GM12872 (cell line): ENCODE results near the gene FIBCD1.

Experiments
- TF ChIP-seq, protein P1 (sequence below): IDR thresholded peaks from 3 replicates; pipeline ENCODE4 v1.5.1; 2011; ENCODE audit warnings: low read depth, mild to moderate bottlenecking, low read length, moderate library complexity; ENCODE audit not compliant: insufficient read depth

The FIBCD1 gene

DNA sequence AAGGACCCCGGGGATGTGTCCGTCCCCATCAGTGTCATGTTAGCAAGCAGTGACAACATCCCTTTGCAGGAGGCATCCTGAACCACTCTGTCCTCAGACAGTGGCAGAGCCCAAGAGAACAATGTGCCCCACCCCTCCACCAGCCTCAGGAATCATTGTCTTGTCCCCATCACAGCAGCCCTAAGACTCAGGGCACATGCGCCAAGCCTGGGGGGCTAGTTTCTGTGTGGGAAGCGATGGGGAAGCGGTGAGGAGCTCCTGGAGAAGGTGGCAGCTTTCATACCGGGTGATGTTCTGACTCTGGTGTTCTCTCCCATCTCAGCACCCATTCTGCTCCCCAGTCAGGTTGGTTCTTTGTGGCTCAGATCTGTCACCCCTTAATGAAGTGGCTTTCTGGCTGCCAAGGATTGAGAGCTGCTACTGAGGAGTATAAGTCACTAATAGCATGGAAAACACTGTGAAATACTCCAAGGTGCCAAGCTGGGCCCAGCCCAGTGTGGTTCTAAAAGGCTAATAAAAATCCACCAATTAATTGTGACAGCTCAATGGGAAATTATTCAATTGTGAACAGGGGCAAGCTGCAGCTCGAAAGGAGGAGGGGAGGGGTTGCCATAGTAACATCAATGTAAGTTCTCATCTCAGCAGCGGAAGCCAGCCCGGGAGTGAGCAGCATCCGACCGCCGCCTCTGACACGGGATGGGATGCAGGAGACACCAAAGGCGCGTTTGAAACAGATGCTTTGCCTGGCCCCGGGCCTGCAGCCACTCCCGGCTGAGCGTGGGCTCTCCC, 47.2 kb downstream of the FIBCD1 start:
- TF ChIP-seq, protein P1, sequence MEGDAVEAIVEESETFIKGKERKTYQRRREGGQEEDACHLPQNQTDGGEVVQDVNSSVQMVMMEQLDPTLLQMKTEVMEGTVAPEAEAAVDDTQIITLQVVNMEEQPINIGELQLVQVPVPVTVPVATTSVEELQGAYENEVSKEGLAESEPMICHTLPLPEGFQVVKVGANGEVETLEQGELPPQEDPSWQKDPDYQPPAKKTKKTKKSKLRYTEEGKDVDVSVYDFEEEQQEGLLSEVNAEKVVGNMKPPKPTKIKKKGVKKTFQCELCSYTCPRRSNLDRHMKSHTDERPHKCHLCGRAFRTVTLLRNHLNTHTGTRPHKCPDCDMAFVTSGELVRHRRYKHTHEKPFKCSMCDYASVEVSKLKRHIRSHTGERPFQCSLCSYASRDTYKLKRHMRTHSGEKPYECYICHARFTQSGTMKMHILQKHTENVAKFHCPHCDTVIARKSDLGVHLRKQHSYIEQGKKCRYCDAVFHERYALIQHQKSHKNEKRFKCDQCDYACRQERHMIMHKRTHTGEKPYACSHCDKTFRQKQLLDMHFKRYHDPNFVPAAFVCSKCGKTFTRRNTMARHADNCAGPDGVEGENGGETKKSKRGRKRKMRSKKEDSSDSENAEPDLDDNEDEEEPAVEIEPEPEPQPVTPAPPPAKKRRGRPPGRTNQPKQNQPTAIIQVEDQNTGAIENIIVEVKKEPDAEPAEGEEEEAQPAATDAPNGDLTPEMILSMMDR: no peak

DNA sequence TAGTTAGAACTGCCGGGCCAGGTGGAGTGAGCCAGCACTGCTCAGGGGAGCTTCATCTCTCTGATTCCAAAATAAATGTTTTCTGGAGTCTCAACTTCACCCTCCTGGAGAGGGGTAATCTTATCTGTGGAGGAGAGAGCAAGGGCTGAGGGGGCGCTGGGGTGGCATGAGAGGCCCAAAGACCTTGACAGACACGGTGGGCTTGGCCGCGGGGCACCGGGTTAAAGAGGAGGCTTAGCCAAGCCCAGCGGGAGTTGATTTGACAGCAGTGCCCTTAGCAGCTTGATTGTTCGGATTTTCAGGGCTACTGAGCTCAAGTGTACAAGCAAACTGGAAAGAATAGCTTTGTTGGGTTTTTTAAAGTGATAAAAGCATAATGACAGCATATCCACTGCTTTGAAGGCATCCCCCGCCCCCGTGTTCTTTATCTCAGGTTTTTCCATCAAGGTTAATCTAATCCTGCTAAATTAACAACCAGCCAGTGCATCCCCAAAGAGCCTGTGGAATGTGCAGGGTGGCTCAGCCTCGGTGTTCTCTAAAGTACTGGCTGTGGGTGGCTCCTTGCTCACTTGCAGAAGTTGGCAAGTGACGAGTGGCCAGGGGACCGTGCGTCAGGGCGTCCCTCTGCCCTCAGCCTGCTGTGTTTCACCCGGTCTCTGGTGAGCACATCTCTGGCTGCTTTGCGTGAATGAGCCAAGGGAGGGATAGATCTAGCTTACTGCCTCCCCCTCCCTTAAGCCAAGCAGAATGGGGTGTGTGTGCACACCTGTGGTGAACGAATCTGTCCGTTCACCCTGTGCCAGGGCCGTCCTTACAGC, 48.0 kb downstream of the FIBCD1 start:
- TF ChIP-seq, protein P1: no peak

- TF ChIP-seq, protein P1: no peak
Observed at GRCh38 chr9:130890124-130890523, 48.9 kb downstream of the FIBCD1 start.

- TF ChIP-seq, protein P1: no peak
Observed at GRCh38 chr9:130888146-130888885, 50.7 kb downstream of the FIBCD1 start.

- TF ChIP-seq, protein P1: no peak
Observed at GRCh38 chr9:130887494-130888144, 51.4 kb downstream of the FIBCD1 start.

DNA sequence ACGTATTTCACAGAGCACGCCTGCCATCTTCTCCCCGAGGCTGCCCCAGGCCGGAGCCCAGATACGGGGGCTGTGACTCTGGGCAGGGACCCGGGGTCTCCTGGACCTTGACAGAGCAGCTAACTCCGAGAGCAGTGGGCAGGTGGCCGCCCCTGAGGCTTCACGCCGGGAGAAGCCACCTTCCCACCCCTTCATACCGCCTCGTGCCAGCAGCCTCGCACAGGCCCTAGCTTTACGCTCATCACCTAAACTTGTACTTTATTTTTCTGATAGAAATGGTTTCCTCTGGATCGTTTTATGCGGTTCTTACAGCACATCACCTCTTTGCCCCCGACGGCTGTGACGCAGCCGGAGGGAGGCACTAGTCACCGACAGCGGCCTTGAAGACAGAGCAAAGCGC, 52.1 kb downstream of the FIBCD1 start:
- TF ChIP-seq, protein P1: no peak
